Mammary microvascular endothelial cell (primary cell): ENCODE data around the gene NPY. TPM values are rescaled to one million over a fixed set of nuclear protein-coding genes. Genes with fewer than 3 reads are reported as not detected.

Experiments
- total RNA-seq: library from RNA; depleted of rRNA; stranded (reverse); fragments of >200 nt; gene quantifications from 2 replicates; pipeline ENCODE4 v1.2.3, GENCODE V29; 2015

Gene NPY
- not detected in 2 replicates for total RNA-seq

GRCh38 chr7:24283897-24284698, at the start of gene NPY:
Gene NPY, plus strand, starts transcription at chr7:24284190. Its CDS starts 1,051 bp downstream, at chr7:24285241.

